ENCODE measurements around the gene RCC2.

- TF ChIP-seq CTCF (IDR thresholded peaks at IDR 0.05; ENCODE audit: low read depth, low read length) (no peak), EZH2phosphoT487 (IDR thresholded peaks at IDR 0.05; ENCODE audit: low read depth) (no peak)
Measured at GRCh38 chr1:17475752-17476151, 36.3 kb upstream of the RCC2 start.
